ENCODE data around the gene MX2. TPM values are rescaled to one million over a fixed set of nuclear protein-coding genes. Genes with fewer than 3 reads are reported as not detected.

Gene MX2
- total RNA-seq, 1 experiment from 2014 or later = 0.15 TPM

GRCh38 chr21:41369105-41369919, 7.5 kb downstream of the MX2 start:
- no peaks in the 10 kb centered on the region for H3K27me3 ChIP-seq (ENCODE audit: low read length)
- H4K20me1 ChIP-seq (ENCODE audit: low read length) = no peaks in the 10 kb centered on the region
- no peaks in the 10 kb centered on the region for H3F3A ChIP-seq (ENCODE audit: low read length, unreplicated experiment)
- ChIA-PET POLR2A (ENCODE audit: unreplicated experiment) (no interaction called here), CTCF (no interaction called here)
- H3K27ac ChIP-seq (ENCODE audit: low read length) = no peak overlapping the region
- TF ChIP-seq EZH2 (IDR thresholded peaks at IDR 0.05; ENCODE audit: low read length, unreplicated experiment) (no peak), EZH2phosphoT487 (IDR thresholded peaks at IDR 0.05; ENCODE audit: borderline replicate concordance, low read length) (no peak), CTCF (conservative IDR thresholded peaks at IDR 0.05; ENCODE audit: low read depth, low read length) (no peak)
- BruUV-seq (replicated peaks) = no TSS peak
- DNase-seq (no peak), ATAC-seq (no peak)
- H3K9me2 ChIP-seq (replicated peaks; ENCODE audit: low read length) = no peaks in the 10 kb centered on the region
- no peak overlapping the region for H2AFZ ChIP-seq (ENCODE audit: low read length)
- peaks cover 15% of the 10 kb centered on the region for H3K4me1 ChIP-seq (ENCODE audit: insufficient read depth, low read length)
- no peak overlapping the region for H3K4me2 ChIP-seq (ENCODE audit: low read length)
- no peaks in the 10 kb centered on the region for H3K9me3 ChIP-seq (ENCODE audit: low read length)
- no peak overlapping the region for H3K9ac ChIP-seq (ENCODE audit: low read length)
- H3K36me3 ChIP-seq (ENCODE audit: low read depth, low read length) = no peaks in the 10 kb centered on the region
- H3K4me3 ChIP-seq (ENCODE audit: low read length) = no peak overlapping the region
- intact Hi-C loops (cut with micrococcal nuclease) = loop anchor here (10.0 kb wide), 1 partner anchor 85 kb away; no protein-coding TSS in a partner anchor
- no peaks in the 10 kb centered on the region for H3K79me2 ChIP-seq (ENCODE audit: low read length)

- CTCF ChIA-PET = no interaction called here
- Histone ChIP-seq H3K4me2 (ENCODE audit: low read length) (no peak overlapping the region), H3K4me3 (ENCODE audit: low read length) (no peak overlapping the region), H3K27ac (ENCODE audit: low read length) (no peak overlapping the region), H3K9me2 (replicated peaks; ENCODE audit: low read length) (no peaks in the 10 kb centered on the region), H3K79me2 (ENCODE audit: low read length) (no peaks in the 10 kb centered on the region), H3K27me3 (ENCODE audit: low read length) (no peaks in the 10 kb centered on the region), H2AFZ (ENCODE audit: low read length) (no peak overlapping the region), H3K4me1 (ENCODE audit: insufficient read depth, low read length) (peaks cover 15% of the 10 kb centered on the region), H3K9me3 (ENCODE audit: low read length) (no peaks in the 10 kb centered on the region), H3F3A (ENCODE audit: low read length, unreplicated experiment) (no peaks in the 10 kb centered on the region), H3K36me3 (ENCODE audit: low read depth, low read length) (no peaks in the 10 kb centered on the region), H4K20me1 (ENCODE audit: low read length) (no peaks in the 10 kb centered on the region), H3K9ac (ENCODE audit: low read length) (no peak overlapping the region)
- ATAC-seq = no peak
- intact Hi-C loops (cut with micrococcal nuclease) = loop anchor here (10.0 kb wide), 1 partner anchor 85 kb away; no protein-coding TSS in a partner anchor
- no TSS peak for BruUV-seq (replicated peaks)
- TF ChIP-seq EZH2phosphoT487 (IDR thresholded peaks at IDR 0.05; ENCODE audit: borderline replicate concordance, low read length) (no peak), EZH2 (IDR thresholded peaks at IDR 0.05; ENCODE audit: low read length, unreplicated experiment) (no peak), CTCF (conservative IDR thresholded peaks at IDR 0.05; ENCODE audit: low read depth, low read length) (no peak)
- POLR2A ChIA-PET (ENCODE audit: unreplicated experiment) = no interaction called here
- no peak for DNase-seq
These were observed 8.4 kb downstream of the MX2 start for GRCh38 chr21:41369920-41370839.
